DMS153 (cell line): Measurements from ENCODE around the gene TMEM127.

Source experiments
- DNase-seq: peaks from one replicate; lab custom pipeline; 2025; lab: John Stamatoyannopoulos, UW

TMEM127 gene

GRCh38 chr2:96205888-96206287 lies 59.9 kb downstream of the TMEM127 start:
- DNase-seq = no peak

DNA sequence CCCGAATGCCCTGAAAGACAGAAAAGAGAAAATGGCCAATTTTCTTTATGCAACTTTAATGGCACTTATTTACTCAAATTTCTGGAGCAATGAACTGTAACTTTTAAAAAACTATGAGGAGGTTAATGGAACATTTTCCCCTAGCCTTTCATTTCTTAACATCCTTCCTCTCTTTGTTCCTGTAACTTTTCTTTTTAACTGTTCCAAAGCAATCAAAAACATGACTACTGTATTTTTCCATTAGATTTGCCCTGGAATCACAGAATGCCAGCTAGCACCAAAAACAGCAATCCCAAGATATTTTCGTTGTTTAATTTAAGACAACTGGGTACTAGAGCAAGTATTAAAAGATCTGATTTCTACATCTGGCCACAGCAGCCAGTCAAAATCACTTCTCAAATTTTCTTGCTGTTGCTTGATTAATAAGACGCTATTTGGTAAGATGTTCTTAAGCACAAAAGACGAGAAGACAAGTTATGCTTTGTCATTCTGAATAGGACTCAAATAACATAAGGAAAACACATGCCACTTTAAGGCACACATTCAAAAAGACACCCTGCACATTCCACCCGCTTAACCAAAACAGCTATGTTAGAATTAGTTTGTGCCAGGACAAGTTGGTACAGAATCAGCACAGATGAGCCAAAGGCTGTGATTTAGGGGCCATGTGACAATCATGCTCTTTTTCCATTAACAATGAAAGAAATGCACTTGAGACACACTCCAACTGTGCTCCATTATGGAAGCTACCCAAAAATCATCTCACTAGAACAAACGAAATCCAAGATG lies 60.8 kb downstream of the TMEM127 start:
- no peak for DNase-seq

- DNase-seq = no peak
These were observed 62.4 kb downstream of the TMEM127 start for GRCh38 chr2:96203130-96204028.

GRCh38 chr2:96202152-96202854 lies 63.5 kb downstream of the TMEM127 start:
- no peak for DNase-seq

DNA sequence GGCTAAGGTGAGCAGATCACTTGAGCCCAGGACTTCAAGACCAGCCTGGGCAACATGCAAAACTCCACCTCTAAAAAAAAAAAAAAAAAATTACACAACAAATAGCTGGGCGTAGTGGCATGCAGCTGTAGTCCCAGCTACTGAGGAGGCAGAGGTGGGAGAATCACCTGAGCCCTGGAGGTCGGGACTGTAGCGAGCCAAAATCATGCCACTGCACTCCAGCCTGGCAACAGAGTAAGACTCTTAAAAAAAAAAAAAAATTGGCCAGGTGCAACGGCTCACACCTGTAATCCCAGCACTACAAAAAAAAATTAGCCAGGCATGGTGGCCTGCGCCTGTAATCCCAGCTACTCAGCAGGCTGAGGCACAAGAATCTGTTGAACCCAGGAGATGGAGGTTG lies 64.5 kb downstream of the TMEM127 start:
- no peak for DNase-seq

DNA sequence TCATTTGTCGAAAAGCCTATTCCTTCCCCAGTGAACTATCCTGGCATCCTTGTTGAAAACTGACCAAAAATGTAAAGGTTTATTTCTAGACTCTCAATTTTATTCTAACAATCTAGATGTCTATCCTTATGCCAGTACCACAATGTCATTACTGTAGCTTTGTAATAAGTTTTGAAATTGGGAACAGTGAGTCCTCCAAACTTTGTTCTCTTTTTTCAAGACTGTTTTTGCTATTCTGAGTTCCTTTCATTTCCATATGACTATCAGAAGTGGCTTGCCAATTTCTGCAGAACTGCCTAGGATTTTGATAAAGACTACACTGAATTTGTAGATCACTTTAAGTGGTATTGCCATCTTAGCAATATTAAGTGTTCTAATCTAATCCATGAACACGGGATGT lies 66.9 kb downstream of the TMEM127 start:
- no peak for DNase-seq
